H9 (cell line): ENCODE results near the gene B9D1. TPM values are rescaled to one million over a fixed set of nuclear protein-coding genes. Genes with fewer than 3 reads are reported as not detected.
A peak's percentile ranks its signal among the peaks of the same experiment; 100 is the strongest.

Experiments used
- DNase-seq: peaks from one replicate; pipeline ENCODE4 v3.0.0-alpha.2; 2017
- H2AFZ ChIP-seq: one replicate; pipeline ENCODE4 v1.6.1; 2013; ENCODE audit warnings: mild to moderate bottlenecking, low read length, control low read depth, moderate library complexity
- H2AK5ac ChIP-seq: 2 replicates; pipeline ENCODE4 v1.6.1; 2013; ENCODE audit warnings: low read length, control low read depth, mixed read lengths; ENCODE audit not compliant: insufficient read length
- H2BK120ac ChIP-seq: one replicate; pipeline ENCODE4 v1.6.1; 2013; ENCODE audit warnings: low read depth, mild to moderate bottlenecking, low read length, control low read depth, inconsistent platforms; ENCODE audit not compliant: poor library complexity, severe bottlenecking
- H2BK12ac ChIP-seq: 2 replicates; pipeline ENCODE4 v1.6.1; 2013; ENCODE audit warnings: low read length, control low read depth, mixed read lengths, low read depth; ENCODE audit not compliant: insufficient read length
- H2BK15ac ChIP-seq: 2 replicates; pipeline ENCODE4 v1.6.1; 2013; ENCODE audit warnings: low read depth, low read length, control low read depth
- H2BK20ac ChIP-seq: one replicate; pipeline ENCODE4 v1.6.1; 2013; ENCODE audit warnings: low read depth, mild to moderate bottlenecking, low read length, control low read depth, inconsistent platforms; ENCODE audit not compliant: poor library complexity, severe bottlenecking
- H2BK5ac ChIP-seq: 2 replicates; pipeline ENCODE4 v1.6.1; 2013; ENCODE audit warnings: low read length, control low read depth, mixed read lengths; ENCODE audit not compliant: insufficient read length
- H3K14ac ChIP-seq: 2 replicates; pipeline ENCODE4 v1.6.1; 2013; ENCODE audit warnings: low read length, control low read depth; ENCODE audit not compliant: insufficient read depth
- H3K18ac ChIP-seq: 2 replicates; pipeline ENCODE4 v1.6.1; 2013; ENCODE audit warnings: low read depth, mild to moderate bottlenecking, mixed read lengths, low read length, control low read depth; ENCODE audit not compliant: insufficient read length
- H3K23ac ChIP-seq: 2 replicates; pipeline ENCODE4 v1.6.1; 2013; ENCODE audit warnings: low read length, control low read depth, mixed read lengths, low read depth; ENCODE audit not compliant: insufficient read length
- H3K23me2 ChIP-seq: 2 replicates; pipeline ENCODE4 v1.6.1; 2013; ENCODE audit warnings: low read depth, mild to moderate bottlenecking, mixed read lengths, low read length, control low read depth; ENCODE audit not compliant: insufficient read length, poor library complexity, severe bottlenecking
- H3K27ac ChIP-seq: 2 replicates; pipeline ENCODE4 v1.5.1; 2013; ENCODE audit warnings: low read length, control low read depth, mixed read lengths, low read depth; ENCODE audit not compliant: insufficient read length
- H3K27me3 ChIP-seq: 2 replicates; pipeline ENCODE4 v1.6.1; 2013; ENCODE audit warnings: low read length, control low read depth, inconsistent platforms; ENCODE audit not compliant: insufficient read depth
- H3K4ac ChIP-seq: 2 replicates; pipeline ENCODE4 v1.6.1; 2013; ENCODE audit warnings: low read depth, mild to moderate bottlenecking, control low read depth, inconsistent platforms, low read length, moderate library complexity
- H3K4me1 ChIP-seq: 2 replicates; pipeline ENCODE4 v1.6.1; 2013; ENCODE audit warnings: low read length, control low read depth, inconsistent platforms; ENCODE audit not compliant: insufficient read depth
- H3K4me2 ChIP-seq: 2 replicates; pipeline ENCODE4 v1.6.1; 2013; ENCODE audit warnings: low read length, control low read depth, mixed read lengths; ENCODE audit not compliant: insufficient read length, insufficient read depth
- H3K56ac ChIP-seq: 2 replicates; pipeline ENCODE4 v1.6.1; 2013; ENCODE audit warnings: low read depth, mild to moderate bottlenecking, mixed read lengths, low read length, control low read depth; ENCODE audit not compliant: insufficient read length
- H3K79me1 ChIP-seq: 2 replicates; pipeline ENCODE4 v1.6.1; 2013; ENCODE audit warnings: low read depth, mild to moderate bottlenecking, moderate library complexity, low read length, control low read depth, inconsistent platforms; ENCODE audit not compliant: insufficient read depth, poor library complexity, severe bottlenecking
- H3K79me2 ChIP-seq: 2 replicates; pipeline ENCODE4 v1.6.1; 2013; ENCODE audit warnings: low read length, control low read depth, inconsistent platforms; ENCODE audit not compliant: insufficient read depth
- H3K9ac ChIP-seq: 2 replicates; pipeline ENCODE4 v1.6.1; 2013; ENCODE audit warnings: low read length, control low read depth, mixed read lengths; ENCODE audit not compliant: insufficient read length; ENCODE audit errors: extremely low read depth
- H3K9me3 ChIP-seq: one replicate; pipeline ENCODE4 v1.6.1; 2013; ENCODE audit warnings: low read depth, low read length, inconsistent platforms; ENCODE audit not compliant: control insufficient read depth
- H3T11ph ChIP-seq: one replicate; pipeline ENCODE4 v1.6.1; 2013; ENCODE audit warnings: mild to moderate bottlenecking, low read length, control low read depth, inconsistent platforms
- H4K20me1 ChIP-seq: one replicate; pipeline ENCODE4 v1.6.1; 2013; ENCODE audit not compliant: control insufficient read depth, insufficient read length, insufficient read depth
- H4K5ac ChIP-seq: 2 replicates; pipeline ENCODE4 v1.6.1; 2013; ENCODE audit warnings: low read depth, mild to moderate bottlenecking, mixed read lengths, low read length, control low read depth; ENCODE audit not compliant: insufficient read length
- H4K8ac ChIP-seq: replicated peaks from 2 replicates; pipeline ENCODE4 v1.6.1; 2013; ENCODE audit warnings: low read length, control low read depth, mixed read lengths, low read depth; ENCODE audit not compliant: insufficient read length
- H4K91ac ChIP-seq: 2 replicates; pipeline ENCODE4 v1.6.1; 2013; ENCODE audit warnings: low read depth, mild to moderate bottlenecking, moderate library complexity, mixed read lengths, low read length, control low read depth; ENCODE audit not compliant: insufficient read length
- H3K27ac Mint-ChIP-seq, 3 experiments: 2 replicates in 2 of 3; 3 replicates in 1 of 3; pipeline ENCODE4 v1.8.0; 2020 to 2021; ENCODE audit warnings: mixed read lengths in 3 of 3, mild to moderate bottlenecking in 1 of 3, moderate library complexity in 1 of 3
- H3K27me3 Mint-ChIP-seq: 2 replicates; pipeline ENCODE4 v1.8.0; 2021; ENCODE audit warnings: low read depth, mild to moderate bottlenecking, moderate library complexity, mixed read lengths
- H3K36me3 Mint-ChIP-seq, 3 experiments: 2 replicates in 2 of 3; 3 replicates in 1 of 3; pipeline ENCODE4 v1.8.0; 2020 to 2021; ENCODE audit warnings: low read depth in 3 of 3, mixed read lengths in 3 of 3; ENCODE audit not compliant: insufficient read depth in 1 of 3
- H3K4me1 Mint-ChIP-seq, 2 experiments: 2 replicates each; pipeline ENCODE4 v1.8.0; 2020; ENCODE audit warnings: mixed read lengths in 2 of 2
- H3K4me3 Mint-ChIP-seq, 2 experiments: 2 replicates in 1 of 2; 3 replicates in 1 of 2; pipeline ENCODE4 v1.8.0; 2020 to 2021; ENCODE audit warnings: mild to moderate bottlenecking in 2 of 2, mixed read lengths in 2 of 2, moderate library complexity in 1 of 2
- H3K9me3 Mint-ChIP-seq, 2 experiments: 2 replicates in 1 of 2; 3 replicates in 1 of 2; pipeline ENCODE4 v1.8.0; 2020; ENCODE audit warnings: mild to moderate bottlenecking in 2 of 2, mixed read lengths in 2 of 2, moderate library complexity in 1 of 2
- WGBS: extraction: QIAGEN DNeasy Blood & Tissue Kit; methylation state at CpG from one replicate; pipeline ENCODE4 v1.1.7; 2013; ENCODE audit warnings: missing lambda C conversion rate, low lambda C conversion rate, mixed read lengths; ENCODE audit not compliant: insufficient read length; ENCODE audit errors: extremely low coverage; 5-methylcytosine and 5-hydroxymethylcytosine counted together
- total RNA-seq: library from RNA; stranded (reverse); gene quantifications from 2 replicates; pipeline ENCODE4 v1.2.1, GENCODE V29; 2021
- TF ChIP-seq, protein P1 (sequence below): fragments of 200-600 bp; sonication (generic); conservative IDR thresholded peaks from 3 replicates; pipeline ENCODE4 v1.8.0; 2021; ENCODE audit warnings: antibody characterized with exemption, mild to moderate bottlenecking

The B9D1 gene
- total RNA-seq, 1 experiment from 2014 or later = 30.4 TPM

GRCh38 chr17:19316761-19317358, 45.7 kb downstream of the B9D1 start:
- H3K4me3 Mint-ChIP-seq = peak overlapping the region in 1 of 2 experiments; percentile 53; a peak in 3 of 5 replicates
- H3K23ac ChIP-seq = no peak overlapping the region

More at GRCh38 chr17:19316761-19317358, 45.7 kb downstream of the B9D1 start:
- Histone ChIP-seq H3K23me2 (no peaks in the 10 kb centered on the region), H2BK12ac (no peak overlapping the region), H3K9ac (no peak overlapping the region), H4K8ac (no peak overlapping the region), H3K27me3 (no peaks in the 10 kb centered on the region), H3K4me2 (no peak overlapping the region), H3K56ac (no peak overlapping the region), H2BK15ac (no peak overlapping the region), H3K14ac (no peak overlapping the region), H3K79me1 (no peaks in the 10 kb centered on the region), H4K91ac (no peak overlapping the region), H2BK120ac (no peak overlapping the region), H2BK5ac (no peak overlapping the region), H3K9me3 (no peaks in the 10 kb centered on the region), H2AK5ac (no peak overlapping the region), H3K18ac (no peak overlapping the region), H3K79me2 (no peaks in the 10 kb centered on the region), H3K4me1 (peaks cover 4% of the 10 kb centered on the region), H2BK20ac (no peak overlapping the region), H2AFZ (no peak overlapping the region), H4K5ac (no peak overlapping the region), H3K27ac (peak overlapping the region; percentile 13), H3K4ac (no peak overlapping the region), H4K20me1 (no peaks in the 10 kb centered on the region), H3T11ph (no peak overlapping the region)
- Mint-ChIP-seq H3K27ac (peak overlapping the region; percentile 85 to 93 (median 92)), H3K9me3 (no peaks in the 10 kb centered on the region), H3K27me3 (no peaks in the 10 kb centered on the region), H3K4me1 (peaks cover 31 to 33% of the 10 kb centered on the region in 2 experiments), H3K36me3 (peaks cover 18 to 61% (median 34%) of the 10 kb centered on the region in 3 experiments)
- no CpG with 5 or more reads among the region's 3 CpGs for WGBS
- TF ChIP-seq, protein P1, sequence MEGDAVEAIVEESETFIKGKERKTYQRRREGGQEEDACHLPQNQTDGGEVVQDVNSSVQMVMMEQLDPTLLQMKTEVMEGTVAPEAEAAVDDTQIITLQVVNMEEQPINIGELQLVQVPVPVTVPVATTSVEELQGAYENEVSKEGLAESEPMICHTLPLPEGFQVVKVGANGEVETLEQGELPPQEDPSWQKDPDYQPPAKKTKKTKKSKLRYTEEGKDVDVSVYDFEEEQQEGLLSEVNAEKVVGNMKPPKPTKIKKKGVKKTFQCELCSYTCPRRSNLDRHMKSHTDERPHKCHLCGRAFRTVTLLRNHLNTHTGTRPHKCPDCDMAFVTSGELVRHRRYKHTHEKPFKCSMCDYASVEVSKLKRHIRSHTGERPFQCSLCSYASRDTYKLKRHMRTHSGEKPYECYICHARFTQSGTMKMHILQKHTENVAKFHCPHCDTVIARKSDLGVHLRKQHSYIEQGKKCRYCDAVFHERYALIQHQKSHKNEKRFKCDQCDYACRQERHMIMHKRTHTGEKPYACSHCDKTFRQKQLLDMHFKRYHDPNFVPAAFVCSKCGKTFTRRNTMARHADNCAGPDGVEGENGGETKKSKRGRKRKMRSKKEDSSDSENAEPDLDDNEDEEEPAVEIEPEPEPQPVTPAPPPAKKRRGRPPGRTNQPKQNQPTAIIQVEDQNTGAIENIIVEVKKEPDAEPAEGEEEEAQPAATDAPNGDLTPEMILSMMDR = no peak
- no peak for DNase-seq
